Ureter (tissue), 1 donor: Measurements from ENCODE around the gene NUTM2D. TPM values are rescaled to one million over a fixed set of nuclear protein-coding genes. Genes with fewer than 3 reads are reported as not detected.
"Not testable (repeated sequence)": the region's sequence is repeated elsewhere in the genome, so short reads cannot be mapped to it uniquely, and the experiment has no call there.

Experiments
- DNase-seq: peaks from one replicate; pipeline ENCODE4 v3.0.0-alpha.2; 2020; ENCODE audit warnings: low spot score
- total RNA-seq: library from RNA; stranded (reverse); gene quantifications from one replicate; pipeline ENCODE4 v1.2.4, GENCODE V29; 2023
- donor health status: DM: yes; HTN: yes; CAD: no.

NUTM2D gene
- total RNA-seq, 1 donor from 2014 or later = 9.3 TPM

DNA sequence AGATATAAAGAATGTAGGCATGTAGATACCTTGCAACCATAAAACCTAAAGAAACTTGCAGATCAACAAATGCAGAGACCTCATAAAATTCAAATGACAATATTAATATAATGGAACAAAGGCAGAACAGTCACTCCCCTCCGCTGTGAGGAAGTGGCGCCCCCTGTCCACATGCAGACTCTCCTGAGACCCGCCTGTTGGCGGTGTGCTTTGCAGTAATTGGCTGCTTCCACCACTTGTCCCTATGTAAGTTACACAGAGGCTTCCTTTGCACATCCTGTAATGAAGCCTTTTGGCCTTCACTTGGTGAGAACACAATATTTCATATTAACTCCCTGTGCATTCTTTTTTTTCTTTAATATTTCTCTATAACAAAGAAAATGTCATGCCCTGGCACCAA, 21.6 kb downstream of the NUTM2D start:
- not testable (repeated sequence) for DNase-seq

GRCh38 chr10:87383149-87383857, 25.8 kb downstream of the NUTM2D start:
- not testable (repeated sequence) for DNase-seq

DNA sequence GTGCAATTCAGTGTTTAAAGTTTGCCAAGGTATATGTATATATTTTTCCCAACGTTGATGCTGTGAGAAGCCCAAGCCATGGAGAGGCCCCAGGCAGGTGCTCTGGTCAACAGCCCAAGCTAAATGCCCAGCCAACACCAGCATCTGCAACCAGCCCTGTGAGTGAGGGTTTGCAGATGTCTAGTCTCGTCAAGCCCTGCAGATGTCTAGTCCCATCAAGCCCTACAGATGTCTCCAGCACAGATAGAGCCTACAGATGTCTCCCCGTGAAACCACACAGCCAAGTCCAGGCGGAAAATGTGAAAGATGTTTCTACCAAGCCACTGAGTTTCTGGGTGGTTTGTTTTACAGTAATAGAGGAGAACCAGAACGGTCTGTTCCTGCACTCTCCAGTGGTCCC, 26.7 kb downstream of the NUTM2D start:
- DNase-seq = not testable (repeated sequence)

- not testable (repeated sequence) for DNase-seq
Observed at GRCh38 chr10:87385762-87386360, 28.3 kb downstream of the NUTM2D start.

DNA sequence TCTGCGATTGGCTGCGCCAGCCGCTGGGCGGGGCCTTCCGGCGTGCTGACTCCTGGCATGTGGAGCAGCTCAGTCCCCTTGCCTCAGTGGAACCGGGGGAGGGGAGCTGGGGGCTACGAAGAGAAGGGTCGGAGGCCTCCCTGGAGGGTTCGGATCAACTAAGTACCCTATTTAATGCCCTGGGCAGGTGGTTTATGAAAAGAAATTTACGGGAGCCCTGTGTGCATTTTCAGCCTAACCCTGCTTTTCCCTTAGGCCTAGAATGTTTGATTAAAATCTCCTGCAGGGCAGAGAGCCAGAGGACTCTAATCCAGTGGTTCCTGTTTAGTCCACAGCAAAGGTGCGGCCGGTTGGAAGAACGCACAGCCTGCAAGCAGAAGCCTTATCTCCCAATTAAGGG, 33.8 kb downstream of the NUTM2D start:
- not testable (repeated sequence) for DNase-seq

GRCh38 chr10:87396206-87396605, 38.7 kb downstream of the NUTM2D start:
- not testable (repeated sequence) for DNase-seq

DNA sequence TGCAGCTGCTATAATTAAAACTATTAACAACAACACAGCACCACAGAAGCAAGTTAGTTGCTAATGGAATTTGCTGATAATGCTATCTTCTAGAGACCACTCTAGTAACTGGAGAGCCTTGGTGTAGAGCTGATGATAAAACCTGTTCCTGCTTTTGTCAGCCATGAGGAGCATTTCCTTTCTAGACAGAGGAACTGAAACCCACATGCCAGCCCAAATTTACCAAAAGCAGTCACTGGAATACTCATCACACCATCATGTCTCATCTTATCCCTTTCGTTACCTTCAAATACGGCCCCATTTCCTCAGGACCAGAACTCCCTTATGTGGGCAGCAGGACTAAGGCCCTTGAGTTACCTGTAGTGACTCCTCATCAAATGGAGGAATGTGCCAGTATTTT, 40.9 kb downstream of the NUTM2D start:
- not testable (repeated sequence) for DNase-seq

DNA sequence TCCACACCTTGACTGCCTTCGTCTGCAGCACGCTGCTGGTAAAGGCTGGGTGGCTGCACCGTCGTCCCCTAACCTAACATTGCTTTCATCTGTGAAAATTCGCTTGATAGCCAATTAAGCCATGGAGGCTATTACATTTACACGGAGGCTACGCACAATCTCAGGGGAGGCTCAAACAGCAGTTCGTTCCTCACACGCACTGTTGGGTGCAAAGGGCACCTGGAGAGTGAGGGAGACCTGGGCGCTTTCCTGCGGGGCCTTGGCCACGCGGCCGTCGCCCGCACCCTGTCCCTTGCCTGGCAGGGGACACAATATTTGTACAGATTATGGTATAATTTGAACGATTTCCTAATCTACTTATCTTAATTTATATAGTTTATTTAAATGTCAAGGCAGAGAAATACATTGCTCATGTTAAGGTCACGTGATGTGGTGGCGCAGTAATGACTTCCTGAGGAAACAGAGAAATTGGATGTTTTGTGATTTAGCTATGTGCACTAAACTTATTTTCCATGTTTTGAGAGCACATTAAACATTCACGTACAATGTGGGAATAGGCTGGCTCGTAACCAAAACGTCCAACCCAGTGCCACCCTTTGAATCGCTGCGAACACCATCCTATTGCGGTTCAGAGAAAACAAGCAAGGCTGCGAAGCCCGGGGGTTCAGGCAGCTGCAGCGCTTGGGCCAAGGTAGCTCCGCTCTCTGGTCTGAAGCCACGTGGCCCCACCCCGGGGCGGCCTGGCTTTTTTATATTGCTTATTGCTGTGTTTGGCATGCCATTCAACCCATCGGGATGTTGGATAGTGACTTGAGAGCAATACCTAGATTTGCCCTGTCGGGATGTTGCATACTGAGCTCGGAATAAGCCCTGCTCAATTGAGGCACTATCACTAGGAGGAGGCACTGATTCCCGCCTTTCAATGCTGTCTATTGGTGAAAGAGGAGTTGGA, 50.2 kb downstream of the NUTM2D start:
- DNase-seq = not testable (repeated sequence)

- not testable (repeated sequence) for DNase-seq
Observed at GRCh38 chr10:87413921-87414320, 56.4 kb downstream of the NUTM2D start.

Other genes starting within 250 kb of the NUTM2D start
- gene NUTM2A, start 132.3 kb upstream of the NUTM2D start, total RNA-seq = 1.5 TPM
- 14.1 TPM for gene MINPP1, start 147.1 kb downstream of the NUTM2D start, total RNA-seq